ENCODE measurements around the gene LRIG2.

The LRIG2 gene

GRCh38 chr1:113103977-113104376, 31.0 kb downstream of the LRIG2 start:
- no peak for FAIRE-seq
- TF ChIP-seq POLR2A (IDR thresholded peaks at IDR 0.05; ENCODE audit: low read depth, low read length) (no peak), TAF1 (IDR thresholded peaks at IDR 0.05; ENCODE audit: borderline replicate concordance, low read depth, low read length) (no peak), POLR2AphosphoS5 (IDR thresholded peaks at IDR 0.05; ENCODE audit: low read depth, low read length) (no peak)
- no peak for DNase-seq (ENCODE audit: insufficient read length)

- no peak for DNase-seq (ENCODE audit: insufficient read length)
- TF ChIP-seq TAF1 (IDR thresholded peaks at IDR 0.05; ENCODE audit: borderline replicate concordance, low read depth, low read length) (no peak), POLR2AphosphoS5 (IDR thresholded peaks at IDR 0.05; ENCODE audit: low read depth, low read length) (no peak), POLR2A (IDR thresholded peaks at IDR 0.05; ENCODE audit: low read depth, low read length) (no peak)
- FAIRE-seq, result no peak
Observed at GRCh38 chr1:113106910-113107309, 33.9 kb downstream of the LRIG2 start.

- no peak for TF ChIP-seq TAF1 (IDR thresholded peaks at IDR 0.05; ENCODE audit: borderline replicate concordance, low read depth, low read length)
- TF ChIP-seq POLR2AphosphoS5 (IDR thresholded peaks at IDR 0.05; ENCODE audit: low read depth, low read length), result no peak
- no peak for TF ChIP-seq POLR2A (IDR thresholded peaks at IDR 0.05; ENCODE audit: low read depth, low read length)
- DNase-seq (ENCODE audit: insufficient read length), result no peak
Observed at GRCh38 chr1:113109908-113110554, 37.0 kb downstream of the LRIG2 start.

GRCh38 chr1:113118266-113118665, 45.3 kb downstream of the LRIG2 start:
- DNase-seq (ENCODE audit: insufficient read length) (no peak), FAIRE-seq (no peak)
- TF ChIP-seq POLR2A (IDR thresholded peaks at IDR 0.05; ENCODE audit: low read depth, low read length) (no peak), POLR2AphosphoS5 (IDR thresholded peaks at IDR 0.05; ENCODE audit: low read depth, low read length) (no peak), TAF1 (IDR thresholded peaks at IDR 0.05; ENCODE audit: borderline replicate concordance, low read depth, low read length) (no peak)

More at GRCh38 chr1:113109908-113110554, 37.0 kb downstream of the LRIG2 start:
- no peak for FAIRE-seq

- DNase-seq (ENCODE audit: insufficient read length) (no peak), FAIRE-seq (no peak)
- TF ChIP-seq POLR2AphosphoS5 (IDR thresholded peaks at IDR 0.05; ENCODE audit: low read depth, low read length) (no peak), TAF1 (IDR thresholded peaks at IDR 0.05; ENCODE audit: borderline replicate concordance, low read depth, low read length) (no peak), POLR2A (IDR thresholded peaks at IDR 0.05; ENCODE audit: low read depth, low read length) (no peak)
Observed at GRCh38 chr1:113123737-113124136, 50.7 kb downstream of the LRIG2 start.

- TF ChIP-seq POLR2AphosphoS5 (IDR thresholded peaks at IDR 0.05; ENCODE audit: low read depth, low read length) (no peak), TAF1 (IDR thresholded peaks at IDR 0.05; ENCODE audit: borderline replicate concordance, low read depth, low read length) (no peak), POLR2A (IDR thresholded peaks at IDR 0.05; ENCODE audit: low read depth, low read length) (no peak)
- DNase-seq (ENCODE audit: insufficient read length) (no peak), FAIRE-seq (no peak)
Observed at GRCh38 chr1:113124366-113124765, 51.4 kb downstream of the LRIG2 start.

GRCh38 chr1:113125517-113125916, 52.5 kb downstream of the LRIG2 start:
- TF ChIP-seq POLR2AphosphoS5 (IDR thresholded peaks at IDR 0.05; ENCODE audit: low read depth, low read length) (no peak), POLR2A (IDR thresholded peaks at IDR 0.05; ENCODE audit: low read depth, low read length) (no peak), TAF1 (IDR thresholded peaks at IDR 0.05; ENCODE audit: borderline replicate concordance, low read depth, low read length) (no peak)
- FAIRE-seq (no peak), DNase-seq (ENCODE audit: insufficient read length) (no peak)

GRCh38 chr1:113126207-113126606, 53.2 kb downstream of the LRIG2 start:
- TF ChIP-seq TAF1 (IDR thresholded peaks at IDR 0.05; ENCODE audit: borderline replicate concordance, low read depth, low read length), result no peak
- TF ChIP-seq POLR2AphosphoS5 (IDR thresholded peaks at IDR 0.05; ENCODE audit: low read depth, low read length), result no peak
- no peak for TF ChIP-seq POLR2A (IDR thresholded peaks at IDR 0.05; ENCODE audit: low read depth, low read length)
- FAIRE-seq (no peak), DNase-seq (ENCODE audit: insufficient read length) (no peak)

- no peak for DNase-seq (ENCODE audit: insufficient read length)
- TF ChIP-seq POLR2AphosphoS5 (IDR thresholded peaks at IDR 0.05; ENCODE audit: low read depth, low read length) (no peak), POLR2A (IDR thresholded peaks at IDR 0.05; ENCODE audit: low read depth, low read length) (no peak), TAF1 (IDR thresholded peaks at IDR 0.05; ENCODE audit: borderline replicate concordance, low read depth, low read length) (no peak)
- FAIRE-seq, result no peak
Observed at GRCh38 chr1:113128116-113128515, 55.1 kb downstream of the LRIG2 start.

- DNase-seq (ENCODE audit: insufficient read length) (no peak), FAIRE-seq (no peak)
- no peak for TF ChIP-seq POLR2A (IDR thresholded peaks at IDR 0.05; ENCODE audit: low read depth, low read length)
- TF ChIP-seq TAF1 (IDR thresholded peaks at IDR 0.05; ENCODE audit: borderline replicate concordance, low read depth, low read length), result no peak
- no peak for TF ChIP-seq POLR2AphosphoS5 (IDR thresholded peaks at IDR 0.05; ENCODE audit: low read depth, low read length)
Observed at GRCh38 chr1:113129529-113130185, 56.7 kb downstream of the LRIG2 start.

GRCh38 chr1:113133038-113133437, 60.0 kb downstream of the LRIG2 start:
- no peak for TF ChIP-seq POLR2A (IDR thresholded peaks at IDR 0.05; ENCODE audit: low read depth, low read length)
- TF ChIP-seq TAF1 (IDR thresholded peaks at IDR 0.05; ENCODE audit: borderline replicate concordance, low read depth, low read length), result no peak
- TF ChIP-seq POLR2AphosphoS5 (IDR thresholded peaks at IDR 0.05; ENCODE audit: low read depth, low read length), result no peak
- DNase-seq (ENCODE audit: insufficient read length) (no peak), FAIRE-seq (no peak)

GRCh38 chr1:113133759-113134158, 60.8 kb downstream of the LRIG2 start:
- DNase-seq (ENCODE audit: insufficient read length) (no peak), FAIRE-seq (no peak)
- TF ChIP-seq TAF1 (IDR thresholded peaks at IDR 0.05; ENCODE audit: borderline replicate concordance, low read depth, low read length) (no peak), POLR2A (IDR thresholded peaks at IDR 0.05; ENCODE audit: low read depth, low read length) (no peak), POLR2AphosphoS5 (IDR thresholded peaks at IDR 0.05; ENCODE audit: low read depth, low read length) (no peak)
